Stomach smooth muscle (tissue), 2 donors: ENCODE measurements around the gene FUT3.

Experiments used
- H3K27ac ChIP-seq: one replicate; pipeline ENCODE4 v1.7.0; 2013; ENCODE audit warnings: mild to moderate bottlenecking, low read length, inconsistent platforms
- H3K27me3 ChIP-seq, 2 donors: one replicate each; pipeline ENCODE4 v1.7.0; 2013; ENCODE audit warnings: low read length in 2 of 2; ENCODE audit not compliant: insufficient read depth in 2 of 2, control insufficient read depth in 1 of 2
- H3K36me3 ChIP-seq, 2 donors: one replicate each; pipeline ENCODE4 v1.7.0; 2013; ENCODE audit warnings: low read length in 2 of 2; ENCODE audit not compliant: control insufficient read depth in 2 of 2, insufficient read depth in 2 of 2
- H3K4me1 ChIP-seq: one replicate; pipeline ENCODE4 v1.7.0; 2013; ENCODE audit warnings: low read length; ENCODE audit not compliant: control insufficient read depth, insufficient read depth
- H3K4me3 ChIP-seq, 2 donors: one replicate each; pipeline ENCODE4 v1.7.0; 2013; ENCODE audit warnings: low read length in 2 of 2
- H3K9ac ChIP-seq, 2 donors: one replicate each; pipeline ENCODE4 v1.7.0; 2013; ENCODE audit warnings: low read length in 2 of 2, mild to moderate bottlenecking in 1 of 2
- H3K9me3 ChIP-seq, 2 donors: one replicate each; pipeline ENCODE4 v1.7.0; 2013; ENCODE audit warnings: low read length in 2 of 2; ENCODE audit not compliant: control insufficient read depth in 2 of 2
- donor health status: healthy.
- donor health status: Pancreatic carcinoma.

The FUT3 gene

GRCh38 chr19:5851302-5851701 lies at the start of gene FUT3:
FUT3 (minus strand) TSS chr19:5851449.
- Histone ChIP-seq H3K9ac (no peak within 1 kb of the TSS), H3K4me3 (no peak within 1 kb of the TSS), H3K27ac (no peak within 1 kb of the TSS)

GRCh38 chr19:5900976-5901375 lies 49.7 kb upstream of the FUT3 start:
- peaks cover 9 to 10% of the 10 kb centered on the region in 2 donors for H3K36me3 ChIP-seq
- no peak overlapping the region for H3K4me3 ChIP-seq
- H3K4me1 ChIP-seq: peaks cover 35% of the 10 kb centered on the region
- H3K27ac ChIP-seq: no peak overlapping the region
- no peaks in the 10 kb centered on the region for H3K9me3 ChIP-seq
- no peaks in the 10 kb centered on the region for H3K27me3 ChIP-seq
- no peak overlapping the region for H3K9ac ChIP-seq

More at GRCh38 chr19:5851302-5851701, at the start of gene FUT3:
- Histone ChIP-seq H3K4me1 (peaks cover 6% of the 10 kb centered on the region), H3K27me3 (no peaks in the 10 kb centered on the region), H3K36me3 (no peaks in the 10 kb centered on the region), H3K9me3 (no peaks in the 10 kb centered on the region)

- Histone ChIP-seq H3K27ac (no peak overlapping the region), H3K9me3 (no peaks in the 10 kb centered on the region), H3K27me3 (no peaks in the 10 kb centered on the region), H3K4me1 (peaks cover 26% of the 10 kb centered on the region), H3K9ac (no peak overlapping the region), H3K4me3 (no peak overlapping the region), H3K36me3 (peaks cover 15 to 18% of the 10 kb centered on the region in 2 donors)
Observed at GRCh38 chr19:5899728-5900526, 48.7 kb upstream of the FUT3 start.

- Histone ChIP-seq H3K9me3 (no peaks in the 10 kb centered on the region), H3K9ac (no peak overlapping the region), H3K4me3 (no peak overlapping the region), H3K36me3 (peaks cover 15 to 21% of the 10 kb centered on the region in 2 donors), H3K27ac (no peak overlapping the region), H3K27me3 (no peaks in the 10 kb centered on the region), H3K4me1 (peaks cover 8% of the 10 kb centered on the region)
Observed at GRCh38 chr19:5897189-5897969, 46.1 kb upstream of the FUT3 start.

GRCh38 chr19:5896365-5897076 lies 45.3 kb upstream of the FUT3 start:
- peaks cover 15 to 21% of the 10 kb centered on the region in 2 donors for H3K36me3 ChIP-seq

GRCh38 chr19:5895890-5896289 lies 44.6 kb upstream of the FUT3 start:
- H3K9me3 ChIP-seq: no peaks in the 10 kb centered on the region
- H3K36me3 ChIP-seq: peaks cover 12 to 17% of the 10 kb centered on the region in 2 donors
- H3K9ac ChIP-seq: no peak overlapping the region
- no peaks in the 10 kb centered on the region for H3K27me3 ChIP-seq
- no peak overlapping the region for H3K27ac ChIP-seq
- no peak overlapping the region for H3K4me3 ChIP-seq
- H3K4me1 ChIP-seq: peaks cover 13% of the 10 kb centered on the region

More at GRCh38 chr19:5896365-5897076, 45.3 kb upstream of the FUT3 start:
- no peak overlapping the region for H3K27ac ChIP-seq
- H3K9ac ChIP-seq: no peak overlapping the region
- no peaks in the 10 kb centered on the region for H3K27me3 ChIP-seq
- peaks cover 12% of the 10 kb centered on the region for H3K4me1 ChIP-seq
- H3K4me3 ChIP-seq: no peak overlapping the region
- H3K9me3 ChIP-seq: no peaks in the 10 kb centered on the region

GRCh38 chr19:5895409-5895808 lies 44.2 kb upstream of the FUT3 start:
- Histone ChIP-seq H3K4me1 (peaks cover 13% of the 10 kb centered on the region), H3K27me3 (no peaks in the 10 kb centered on the region), H3K4me3 (no peak overlapping the region), H3K9me3 (no peaks in the 10 kb centered on the region), H3K36me3 (peaks cover 11 to 16% of the 10 kb centered on the region in 2 donors), H3K27ac (peak overlapping the region; percentile 11), H3K9ac (no peak overlapping the region)

GRCh38 chr19:5894704-5895349 lies 43.6 kb upstream of the FUT3 start:
- Histone ChIP-seq H3K4me1 (peaks cover 18% of the 10 kb centered on the region), H3K36me3 (peaks cover 6 to 15% of the 10 kb centered on the region in 2 donors), H3K9ac (no peak overlapping the region), H3K4me3 (no peak overlapping the region), H3K27me3 (no peaks in the 10 kb centered on the region), H3K27ac (peak overlapping the region; percentile 11), H3K9me3 (no peaks in the 10 kb centered on the region)

GRCh38 chr19:5893907-5894703 lies 42.9 kb upstream of the FUT3 start:
- peaks cover 25% of the 10 kb centered on the region for H3K4me1 ChIP-seq
- no peak overlapping the region for H3K4me3 ChIP-seq
- no peak overlapping the region for H3K27ac ChIP-seq
- H3K27me3 ChIP-seq: no peaks in the 10 kb centered on the region
- no peaks in the 10 kb centered on the region for H3K9me3 ChIP-seq
- H3K36me3 ChIP-seq: peaks cover 6 to 15% of the 10 kb centered on the region in 2 donors
- no peak overlapping the region for H3K9ac ChIP-seq
